GM04503 (cell line): ENCODE results near the gene CASKIN1.
"Not testable (repeated sequence)": the region's sequence is repeated elsewhere in the genome, so short reads cannot be mapped to it uniquely, and the experiment has no call there.

Source experiments
- DNase-seq: peaks from one replicate; pipeline ENCODE4 v3.0.0-alpha.2; 2012; ENCODE audit warnings: low read depth

CASKIN1 gene

GRCh38 chr16:2133797-2134196 is 62.6 kb downstream of the CASKIN1 start:
- DNase-seq = not testable (repeated sequence)

DNA sequence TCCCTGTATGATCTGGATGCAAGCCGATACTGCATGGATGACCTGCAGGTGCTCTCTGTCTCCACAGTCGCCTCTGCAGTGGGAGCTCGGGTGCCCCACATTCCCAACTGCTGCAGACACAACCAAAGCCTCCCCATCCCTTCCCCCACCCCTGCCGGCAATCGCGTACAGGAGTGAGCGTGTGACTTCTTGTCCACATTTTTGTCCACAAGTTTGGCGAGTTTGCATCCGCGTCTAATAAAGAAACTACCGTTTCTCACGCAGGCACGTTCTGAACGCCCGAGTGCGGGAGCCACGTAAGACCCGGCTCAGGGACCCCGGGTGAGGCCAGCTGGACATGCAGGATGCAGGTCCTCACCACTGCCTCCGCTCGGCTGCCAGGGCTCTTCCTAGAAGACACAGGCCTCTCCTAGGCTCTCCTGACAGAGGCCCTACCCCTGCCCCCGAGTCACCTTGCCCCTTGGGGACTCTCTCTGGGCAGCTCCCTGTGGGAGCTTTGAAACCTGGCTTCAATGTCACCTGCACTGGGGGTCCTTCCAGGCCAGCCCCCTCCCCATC is 66.4 kb downstream of the CASKIN1 start:
- not testable (repeated sequence) for DNase-seq

DNA sequence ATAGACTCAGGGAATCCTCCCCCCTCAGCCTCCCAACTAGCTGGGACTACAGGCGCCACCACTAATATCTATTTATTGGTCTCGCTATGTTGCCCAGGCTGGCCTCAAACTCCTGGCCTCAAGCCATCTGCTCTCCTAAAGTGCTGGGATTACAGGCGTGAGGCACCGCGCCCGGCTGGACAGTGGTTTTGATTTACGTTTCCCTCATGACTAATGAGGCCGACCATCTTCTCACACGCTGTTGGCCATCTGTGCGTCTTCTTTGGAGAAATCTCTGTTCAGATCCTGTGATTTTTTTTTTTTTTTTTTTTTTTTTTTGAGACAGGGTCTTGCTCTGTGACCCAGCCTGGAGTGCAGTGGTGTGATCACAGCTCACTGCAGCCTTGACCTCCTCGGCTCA is 67.2 kb downstream of the CASKIN1 start:
- DNase-seq = not testable (repeated sequence)

DNA sequence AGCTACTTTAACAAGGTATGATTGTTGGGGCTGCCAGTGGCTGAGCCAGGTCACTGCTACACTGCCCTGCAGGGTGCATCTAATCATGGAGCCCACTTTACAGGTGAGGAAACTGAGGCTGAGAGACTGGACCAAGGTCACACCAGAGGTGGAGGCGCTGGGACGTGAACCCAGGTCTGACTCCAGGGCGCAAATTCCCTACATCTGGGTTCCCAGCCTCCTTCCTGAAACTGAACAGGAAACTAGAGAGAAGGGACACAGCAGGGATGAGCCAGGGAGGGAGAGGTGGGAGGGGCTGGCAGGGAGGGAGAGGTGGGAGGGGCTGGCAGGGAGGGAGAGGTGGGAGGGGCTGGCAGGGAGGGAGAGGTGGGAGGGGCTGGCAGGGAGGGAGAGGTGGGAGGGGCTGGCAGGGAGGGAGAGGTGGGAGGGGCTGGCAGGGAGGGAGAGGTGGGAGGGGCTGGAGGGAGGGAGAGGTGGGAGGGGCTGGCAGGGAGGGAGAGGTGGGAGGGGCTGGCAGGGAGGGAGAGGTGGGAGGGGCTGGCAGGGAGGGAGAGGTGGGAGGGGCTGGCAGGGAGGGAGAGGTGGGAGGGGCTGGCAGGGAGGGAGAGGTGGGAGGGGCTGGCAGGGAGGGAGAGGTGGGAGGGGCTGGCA is 68.7 kb downstream of the CASKIN1 start:
- not testable (repeated sequence) for DNase-seq
